KMS-11 (cell line): ENCODE data around the gene COL13A1.

Experiments used
- H2AFZ ChIP-seq: fragments of 200-600 bp; sonication (generic); 2 replicates; pipeline ENCODE4 v1.6.1; 2016; ENCODE audit warnings: antibody characterized with exemption, mixed run types, low read depth
- H3K27ac ChIP-seq: fragments of 200-600 bp; sonication (generic); 2 replicates; pipeline ENCODE4 v1.6.1; 2016; ENCODE audit warnings: mild to moderate bottlenecking, mixed run types
- H3K27me3 ChIP-seq: fragments of 200-600 bp; sonication (generic); 2 replicates; pipeline ENCODE4 v1.6.1; 2017; ENCODE audit warnings: mild to moderate bottlenecking, low read depth, mixed run types, moderate library complexity; ENCODE audit not compliant: insufficient read depth
- H3K36me3 ChIP-seq: fragments of 200-600 bp; sonication (generic); 2 replicates; pipeline ENCODE4 v1.6.1; 2017; ENCODE audit warnings: mild to moderate bottlenecking, mixed run types; ENCODE audit not compliant: insufficient read depth
- H3K4me1 ChIP-seq: fragments of 200-600 bp; sonication (generic); 2 replicates; pipeline ENCODE4 v1.6.1; 2016; ENCODE audit warnings: mild to moderate bottlenecking, low read depth, mixed run types; ENCODE audit not compliant: poor library complexity, severe bottlenecking
- H3K4me2 ChIP-seq: fragments of 200-600 bp; sonication (generic); 2 replicates; pipeline ENCODE4 v1.7.0; 2016; ENCODE audit warnings: mild to moderate bottlenecking, mixed run types
- H3K4me3 ChIP-seq: fragments of 200-600 bp; sonication (generic); IDR thresholded peaks from 2 replicates; pipeline ENCODE4 v1.6.1; 2017; ENCODE audit warnings: low read depth, low read length, mixed read lengths; ENCODE audit not compliant: insufficient read depth
- H3K79me2 ChIP-seq: fragments of 200-600 bp; sonication (generic); 2 replicates; pipeline ENCODE4 v1.6.1; 2016; ENCODE audit warnings: low read depth, mixed run types; ENCODE audit not compliant: insufficient read depth
- H3K9ac ChIP-seq: fragments of 200-600 bp; sonication (generic); 2 replicates; pipeline ENCODE4 v1.6.1; 2016; ENCODE audit warnings: mild to moderate bottlenecking, mixed run types
- H4K20me1 ChIP-seq: fragments of 200-600 bp; sonication (generic); 2 replicates; pipeline ENCODE4 v1.6.1; 2016; ENCODE audit warnings: mild to moderate bottlenecking, mixed run types; ENCODE audit not compliant: insufficient read depth
- TF ChIP-seq, protein P1 (sequence below): fragments of 200-600 bp; sonication (generic); conservative IDR thresholded peaks from 2 replicates; pipeline ENCODE4 v1.6.1; 2017; ENCODE audit warnings: low read depth, mild to moderate bottlenecking, antibody characterized with exemption, low read length, moderate library complexity, mixed read lengths

The COL13A1 gene

DNA sequence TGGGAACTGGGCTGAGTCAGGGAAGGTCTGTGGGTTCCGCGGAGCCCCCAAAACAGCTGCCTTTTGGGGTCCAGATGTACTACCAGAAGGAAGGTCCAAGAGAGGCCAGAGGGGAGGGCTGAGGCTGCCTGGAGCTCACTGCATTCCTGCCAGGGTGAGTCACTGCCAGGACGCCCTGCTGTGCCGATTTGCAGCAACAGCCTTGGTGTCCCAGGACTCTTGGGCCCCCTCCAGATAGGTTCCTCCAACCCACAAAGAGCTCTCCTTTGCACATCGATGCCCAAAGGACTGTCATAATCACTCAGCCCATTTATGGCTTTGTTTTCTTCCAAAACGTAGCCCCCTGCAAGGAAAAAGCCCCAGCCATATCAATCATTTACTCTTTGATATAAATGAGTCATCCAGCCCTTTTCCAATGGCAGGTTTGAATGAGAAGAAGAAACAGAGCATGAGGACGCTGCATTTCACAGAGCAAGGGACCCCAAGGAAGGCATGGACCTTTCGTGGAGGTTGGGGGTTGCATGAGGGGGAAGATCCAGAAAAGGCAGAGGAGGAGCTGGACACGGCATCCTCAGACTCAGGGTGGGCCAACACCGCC is 32.2 kb upstream of the COL13A1 start:
- H3K4me3 ChIP-seq: no peak overlapping the region
- H3K36me3 ChIP-seq: no peaks in the 10 kb centered on the region
- H3K79me2 ChIP-seq: no peaks in the 10 kb centered on the region

DNA sequence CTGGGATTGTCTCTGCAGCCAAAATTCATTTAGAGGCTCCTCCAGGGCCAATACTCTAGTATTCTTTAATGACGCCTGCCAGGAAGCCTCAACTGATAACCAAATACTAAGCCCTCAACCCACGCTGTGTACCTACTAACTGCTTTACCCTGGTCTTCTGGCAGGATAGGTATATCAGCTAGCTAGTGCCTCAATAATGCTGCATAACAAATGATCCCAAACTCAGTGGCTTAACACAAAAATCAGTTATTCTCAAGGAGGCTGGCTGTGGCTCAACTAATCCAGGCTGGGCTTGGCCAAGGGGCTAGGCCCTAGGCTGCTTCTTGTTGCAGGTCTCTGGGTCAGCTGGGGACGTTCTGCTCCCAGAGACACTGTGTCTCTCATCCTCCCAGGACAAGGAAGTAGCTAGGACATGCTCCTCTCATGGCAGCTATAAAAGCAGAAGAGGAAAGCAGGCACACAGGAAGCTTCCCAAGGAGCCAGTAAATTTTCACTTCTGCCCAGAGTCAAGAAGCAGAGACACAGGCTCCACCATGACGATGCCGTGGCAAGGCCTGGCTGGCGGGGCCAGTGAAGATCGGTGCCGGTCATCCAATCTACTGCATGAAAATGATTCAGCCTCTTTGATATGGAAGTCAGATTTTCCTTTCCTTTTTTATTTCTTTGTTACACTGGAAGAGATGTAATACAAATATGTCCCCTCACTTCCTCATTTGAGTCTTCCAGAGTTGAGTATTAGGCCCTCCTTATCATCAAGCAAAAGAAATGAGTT is 28.6 kb upstream of the COL13A1 start:
- H3K4me2 ChIP-seq: no peak overlapping the region
- H3K27me3 ChIP-seq: peaks cover 16% of the 10 kb centered on the region; the same call in 1 of the 2 replicates
- H3K36me3 ChIP-seq: no peaks in the 10 kb centered on the region
- H3K4me3 ChIP-seq: no peak overlapping the region
- no peaks in the 10 kb centered on the region for H3K4me1 ChIP-seq
- H4K20me1 ChIP-seq: no peaks in the 10 kb centered on the region
- no peak overlapping the region for H2AFZ ChIP-seq
- H3K27ac ChIP-seq: no peak overlapping the region
- TF ChIP-seq, protein P1, sequence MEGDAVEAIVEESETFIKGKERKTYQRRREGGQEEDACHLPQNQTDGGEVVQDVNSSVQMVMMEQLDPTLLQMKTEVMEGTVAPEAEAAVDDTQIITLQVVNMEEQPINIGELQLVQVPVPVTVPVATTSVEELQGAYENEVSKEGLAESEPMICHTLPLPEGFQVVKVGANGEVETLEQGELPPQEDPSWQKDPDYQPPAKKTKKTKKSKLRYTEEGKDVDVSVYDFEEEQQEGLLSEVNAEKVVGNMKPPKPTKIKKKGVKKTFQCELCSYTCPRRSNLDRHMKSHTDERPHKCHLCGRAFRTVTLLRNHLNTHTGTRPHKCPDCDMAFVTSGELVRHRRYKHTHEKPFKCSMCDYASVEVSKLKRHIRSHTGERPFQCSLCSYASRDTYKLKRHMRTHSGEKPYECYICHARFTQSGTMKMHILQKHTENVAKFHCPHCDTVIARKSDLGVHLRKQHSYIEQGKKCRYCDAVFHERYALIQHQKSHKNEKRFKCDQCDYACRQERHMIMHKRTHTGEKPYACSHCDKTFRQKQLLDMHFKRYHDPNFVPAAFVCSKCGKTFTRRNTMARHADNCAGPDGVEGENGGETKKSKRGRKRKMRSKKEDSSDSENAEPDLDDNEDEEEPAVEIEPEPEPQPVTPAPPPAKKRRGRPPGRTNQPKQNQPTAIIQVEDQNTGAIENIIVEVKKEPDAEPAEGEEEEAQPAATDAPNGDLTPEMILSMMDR: no peak
- H3K79me2 ChIP-seq: no peaks in the 10 kb centered on the region
- no peak overlapping the region for H3K9ac ChIP-seq

More for the DNA sequence above, 32.2 kb upstream of the COL13A1 start:
- no peak overlapping the region for H3K4me2 ChIP-seq
- no peaks in the 10 kb centered on the region for H3K4me1 ChIP-seq
- H4K20me1 ChIP-seq: no peaks in the 10 kb centered on the region
- H3K9ac ChIP-seq: no peak overlapping the region
- TF ChIP-seq, protein P1: no peak
- H2AFZ ChIP-seq: no peak overlapping the region
- no peak overlapping the region for H3K27ac ChIP-seq
- H3K27me3 ChIP-seq: peaks cover 16% of the 10 kb centered on the region; the same call in 1 of the 2 replicates

DNA sequence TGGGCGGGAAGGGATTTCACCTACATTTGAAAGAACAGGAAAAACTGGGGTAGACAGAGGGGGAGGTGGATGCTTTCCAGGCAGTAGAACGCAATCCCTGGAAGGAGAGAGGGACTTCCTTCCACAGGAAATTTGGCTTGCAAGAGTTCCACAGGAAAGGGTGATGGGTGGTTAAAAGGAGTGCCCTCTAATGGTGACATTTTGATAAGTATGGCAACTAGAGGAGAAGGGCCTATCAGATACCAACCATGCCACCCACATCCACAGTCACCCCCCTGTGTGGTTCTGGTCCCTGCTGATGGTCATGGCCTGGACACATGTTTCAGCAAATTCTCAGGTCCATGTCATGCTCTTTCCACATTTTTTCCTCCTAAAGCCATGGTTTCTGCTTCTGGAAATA is 27.1 kb upstream of the COL13A1 start:
- Histone ChIP-seq H3K4me2 (no peak overlapping the region), H3K9ac (no peak overlapping the region), H3K27ac (no peak overlapping the region), H2AFZ (no peak overlapping the region), H3K79me2 (no peaks in the 10 kb centered on the region), H4K20me1 (no peaks in the 10 kb centered on the region), H3K4me3 (no peak overlapping the region), H3K4me1 (no peaks in the 10 kb centered on the region), H3K36me3 (no peaks in the 10 kb centered on the region), H3K27me3 (peaks cover 8% of the 10 kb centered on the region; the same call in 1 of the 2 replicates)
- TF ChIP-seq, protein P1: no peak

DNA sequence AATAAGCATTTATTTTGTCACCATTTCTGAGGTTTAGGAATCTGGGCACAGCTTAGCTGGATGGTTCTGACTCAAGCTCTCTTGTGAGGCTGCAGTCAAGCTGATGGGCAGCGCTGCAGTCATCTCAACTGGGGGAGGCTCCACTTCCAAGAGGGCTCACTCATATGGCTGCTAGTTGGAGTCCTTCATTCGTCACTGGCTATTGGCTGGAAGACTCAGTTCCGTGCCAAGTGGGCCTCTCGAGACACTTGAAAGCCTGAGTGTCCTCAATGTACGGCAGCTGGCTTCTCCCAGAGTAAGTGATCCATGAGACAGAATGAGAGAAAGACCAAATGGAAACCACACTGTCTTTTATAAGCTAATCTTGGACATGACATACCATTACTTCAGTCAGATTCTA is 21.6 kb upstream of the COL13A1 start:
- H3K4me2 ChIP-seq: no peak overlapping the region
- H2AFZ ChIP-seq: no peak overlapping the region
- no peaks in the 10 kb centered on the region for H4K20me1 ChIP-seq
- TF ChIP-seq, protein P1: no peak
- H3K4me3 ChIP-seq: no peak overlapping the region
- H3K27ac ChIP-seq: no peak overlapping the region
- H3K9ac ChIP-seq: no peak overlapping the region
- no peaks in the 10 kb centered on the region for H3K79me2 ChIP-seq
- no peaks in the 10 kb centered on the region for H3K4me1 ChIP-seq
- no peaks in the 10 kb centered on the region; the same call in 1 of the 2 replicates for H3K27me3 ChIP-seq
- no peaks in the 10 kb centered on the region for H3K36me3 ChIP-seq
